ENCODE data around the gene CPNE4. TPM values are rescaled to one million over a fixed set of nuclear protein-coding genes. Genes with fewer than 3 reads are reported as not detected.

Gene CPNE4
- 0.41 TPM in 1 of 2 replicates, not detected in the other for total RNA-seq (2022)
- percentile 18 among the genes with signal in this experiment for Bru-seq, nascent RNA
- BruChase-seq, experiment 1, labeled RNA remaining after a 2-hour chase: percentile 24 among the genes with signal in this experiment
- BruChase-seq, experiment 2, labeled RNA remaining after a 6-hour chase: percentile 14 among the genes with signal in this experiment
- long read RNA-seq: 0 reads

DNA sequence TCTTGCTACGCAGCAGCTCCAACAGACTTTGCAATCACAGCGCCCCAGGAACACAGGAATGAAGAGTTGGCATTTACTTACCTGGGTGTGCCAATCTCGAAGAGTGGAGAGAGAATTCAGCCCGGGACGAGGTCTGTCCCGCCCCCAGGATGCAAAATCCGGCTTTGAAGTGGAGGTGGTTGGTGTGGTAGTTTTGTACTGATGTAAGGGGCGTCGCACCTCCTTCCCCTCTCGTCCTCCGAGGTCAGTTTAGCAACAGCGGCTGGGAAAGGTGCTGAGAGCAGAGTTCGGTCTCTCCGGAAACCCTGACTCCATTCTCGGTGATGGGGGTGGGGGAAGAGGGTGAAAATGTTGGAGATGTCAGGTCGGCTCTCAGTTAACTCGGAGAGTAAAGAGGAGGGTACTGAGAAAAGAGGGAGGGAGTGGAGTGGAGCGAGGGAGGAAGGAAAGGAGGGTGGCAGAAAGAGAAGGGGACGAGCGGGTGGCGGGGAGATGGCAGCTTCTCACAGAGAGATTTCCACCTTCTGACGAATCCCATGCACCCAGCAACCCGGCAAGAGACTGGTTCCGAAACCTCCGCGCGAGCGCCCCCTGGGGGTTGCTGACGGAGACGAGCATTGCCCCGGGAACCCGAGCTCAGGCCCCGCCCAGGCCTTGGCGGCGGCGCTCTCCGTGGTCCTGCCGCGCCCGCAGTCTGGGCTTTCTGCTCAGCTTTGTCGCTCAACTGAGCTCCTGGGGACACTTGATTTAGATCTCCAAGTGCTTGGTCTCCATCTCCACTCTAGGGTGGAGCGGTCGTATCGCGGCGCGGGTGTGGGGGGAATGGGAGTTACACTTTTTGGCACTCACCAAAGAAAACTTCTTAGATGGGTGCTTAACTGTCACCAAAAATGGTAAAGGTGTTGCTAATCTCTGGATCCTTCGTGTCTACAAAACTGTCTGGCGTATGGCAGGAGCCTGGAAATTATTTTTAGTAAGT is at the start of gene CPNE4:
CPNE4 (minus strand) TSS at position 529 of the 979 bp plus-strand sequence.
- BruUV-seq (replicated peaks): no TSS peak
- H3K9me3 Mint-ChIP-seq (ENCODE audit: unreplicated experiment): no peaks in the 10 kb centered on the region
- no peaks in the 10 kb centered on the region for H3K4me1 Mint-ChIP-seq (ENCODE audit: low read depth, unreplicated experiment)
- H3K4me1 ChIP-seq: no peaks in the 10 kb centered on the region
- H3K36me3 ChIP-seq (ENCODE audit: control insufficient read depth, insufficient read depth, low read length): no peaks in the 10 kb centered on the region
- DNase-seq: peak; percentile 67 to 87
- H3K9me3 ChIP-seq: no peaks in the 10 kb centered on the region
- no peak within 1 kb of the TSS for H3K27ac Mint-ChIP-seq (ENCODE audit: unreplicated experiment)
- H3K4me3 ChIP-seq (ENCODE audit: low read depth, low read length): no peak within 1 kb of the TSS
- TF ChIP-seq, protein P1, sequence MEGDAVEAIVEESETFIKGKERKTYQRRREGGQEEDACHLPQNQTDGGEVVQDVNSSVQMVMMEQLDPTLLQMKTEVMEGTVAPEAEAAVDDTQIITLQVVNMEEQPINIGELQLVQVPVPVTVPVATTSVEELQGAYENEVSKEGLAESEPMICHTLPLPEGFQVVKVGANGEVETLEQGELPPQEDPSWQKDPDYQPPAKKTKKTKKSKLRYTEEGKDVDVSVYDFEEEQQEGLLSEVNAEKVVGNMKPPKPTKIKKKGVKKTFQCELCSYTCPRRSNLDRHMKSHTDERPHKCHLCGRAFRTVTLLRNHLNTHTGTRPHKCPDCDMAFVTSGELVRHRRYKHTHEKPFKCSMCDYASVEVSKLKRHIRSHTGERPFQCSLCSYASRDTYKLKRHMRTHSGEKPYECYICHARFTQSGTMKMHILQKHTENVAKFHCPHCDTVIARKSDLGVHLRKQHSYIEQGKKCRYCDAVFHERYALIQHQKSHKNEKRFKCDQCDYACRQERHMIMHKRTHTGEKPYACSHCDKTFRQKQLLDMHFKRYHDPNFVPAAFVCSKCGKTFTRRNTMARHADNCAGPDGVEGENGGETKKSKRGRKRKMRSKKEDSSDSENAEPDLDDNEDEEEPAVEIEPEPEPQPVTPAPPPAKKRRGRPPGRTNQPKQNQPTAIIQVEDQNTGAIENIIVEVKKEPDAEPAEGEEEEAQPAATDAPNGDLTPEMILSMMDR (IDR thresholded peaks at IDR 0.05; ENCODE audit: insufficient read depth in 1 of 2, low read depth in 1 of 2, low read length in 1 of 2, severe bottlenecking in 1 of 2, unreplicated experiment in 1 of 2): peak; percentile 75 to 83
- H3K27me3 ChIP-seq (replicated peaks; ENCODE audit: control insufficient read depth, insufficient read depth, low read length): no peaks in the 10 kb centered on the region
- H3K4me3 Mint-ChIP-seq (ENCODE audit: unreplicated experiment): no peak within 1 kb of the TSS
- ChIA-PET POLR2A (no interaction called here), CTCF (interaction anchor here (0.5 to 1.0 kb wide), 4 partner anchors 11 to 537 kb away, joined by 3 to 6 read pairs (median 4); no protein-coding TSS in a partner anchor)
- intact Hi-C loops (cut with micrococcal nuclease; ENCODE audit: unreplicated experiment): no loop called here
- peaks cover 15% of the 10 kb centered on the region for H3K27me3 Mint-ChIP-seq (ENCODE audit: insufficient read depth, unreplicated experiment)
- H3K36me3 Mint-ChIP-seq (ENCODE audit: insufficient read depth, unreplicated experiment): no peaks in the 10 kb centered on the region

DNA sequence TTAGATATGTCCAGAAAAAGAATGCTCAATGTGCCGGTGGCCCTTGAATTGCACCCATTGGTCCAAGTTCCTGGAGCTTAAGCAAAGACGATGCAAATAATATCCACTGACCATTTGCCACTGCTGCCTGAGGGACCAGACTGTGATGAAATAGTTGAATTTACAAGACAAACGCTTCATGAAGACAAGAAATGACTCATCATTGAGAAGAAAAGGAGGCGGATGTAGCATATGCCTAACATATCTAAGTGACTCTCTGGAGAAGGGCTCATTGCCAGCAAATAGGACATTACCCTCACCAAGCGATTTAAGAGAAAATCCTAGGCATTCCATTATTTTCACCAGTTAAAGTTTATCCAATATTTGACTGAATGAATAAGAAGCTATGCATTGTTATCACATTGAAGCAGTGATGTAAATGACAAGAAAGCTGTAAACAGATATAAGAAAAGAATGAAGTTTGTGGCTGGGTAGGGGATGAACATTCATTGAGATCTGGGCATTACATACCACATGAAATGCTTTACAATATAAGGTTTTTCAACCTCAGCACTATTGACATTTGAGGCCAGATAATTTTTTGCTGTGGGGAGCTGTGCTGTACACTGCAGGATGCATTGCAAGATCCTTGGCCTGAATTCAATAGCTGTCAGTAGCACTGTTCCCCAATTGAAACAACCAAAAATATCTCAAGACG is 48.9 kb upstream of the CPNE4 start:
- no TSS peak for BruUV-seq (replicated peaks)
- DNase-seq: no peak
- Mint-ChIP-seq H3K36me3 (ENCODE audit: insufficient read depth, unreplicated experiment) (no peaks in the 10 kb centered on the region), H3K4me3 (ENCODE audit: unreplicated experiment) (no peak overlapping the region), H3K27ac (ENCODE audit: unreplicated experiment) (no peak overlapping the region), H3K27me3 (ENCODE audit: insufficient read depth, unreplicated experiment) (no peaks in the 10 kb centered on the region), H3K9me3 (ENCODE audit: unreplicated experiment) (no peaks in the 10 kb centered on the region), H3K4me1 (ENCODE audit: low read depth, unreplicated experiment) (no peaks in the 10 kb centered on the region)
- Histone ChIP-seq H3K4me1 (no peaks in the 10 kb centered on the region), H3K36me3 (ENCODE audit: control insufficient read depth, insufficient read depth, low read length) (no peaks in the 10 kb centered on the region), H3K9me3 (no peaks in the 10 kb centered on the region), H3K4me3 (ENCODE audit: low read depth, low read length) (no peak overlapping the region), H3K27me3 (replicated peaks; ENCODE audit: control insufficient read depth, insufficient read depth, low read length) (no peaks in the 10 kb centered on the region)
- POLR2A ChIA-PET: no interaction called here
- intact Hi-C loops (cut with micrococcal nuclease; ENCODE audit: unreplicated experiment): no loop called here
- CTCF ChIA-PET: no interaction called here
- TF ChIP-seq, protein P1 (IDR thresholded peaks at IDR 0.05; ENCODE audit: insufficient read depth in 1 of 2, low read depth in 1 of 2, low read length in 1 of 2, severe bottlenecking in 1 of 2, unreplicated experiment in 1 of 2): no peak

DNA sequence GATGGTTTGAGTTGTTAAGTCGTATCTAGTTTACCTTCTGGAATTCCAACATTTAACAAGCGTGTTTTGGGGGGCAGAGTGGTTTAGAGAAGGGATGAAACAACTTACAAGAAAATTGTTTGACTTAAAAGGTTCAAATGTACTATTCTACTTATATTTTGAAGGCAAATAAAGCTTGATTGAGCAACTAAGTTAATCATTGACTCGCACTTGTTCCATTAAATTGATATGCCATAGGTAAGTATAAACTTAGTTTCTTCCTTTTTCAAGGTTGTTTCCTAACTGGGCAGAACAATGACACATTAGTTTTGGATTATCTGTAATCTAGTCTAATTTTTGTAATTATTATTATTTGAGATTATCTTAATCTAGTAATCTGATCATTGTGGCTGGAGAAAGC is 48.3 kb upstream of the CPNE4 start:
- Mint-ChIP-seq H3K4me3 (ENCODE audit: unreplicated experiment) (no peak overlapping the region), H3K27ac (ENCODE audit: unreplicated experiment) (no peak overlapping the region), H3K9me3 (ENCODE audit: unreplicated experiment) (no peaks in the 10 kb centered on the region), H3K27me3 (ENCODE audit: insufficient read depth, unreplicated experiment) (peaks cover 2% of the 10 kb centered on the region), H3K4me1 (ENCODE audit: low read depth, unreplicated experiment) (no peaks in the 10 kb centered on the region), H3K36me3 (ENCODE audit: insufficient read depth, unreplicated experiment) (no peaks in the 10 kb centered on the region)
- TF ChIP-seq, protein P1 (IDR thresholded peaks at IDR 0.05; ENCODE audit: insufficient read depth in 1 of 2, low read depth in 1 of 2, low read length in 1 of 2, severe bottlenecking in 1 of 2, unreplicated experiment in 1 of 2): no peak
- no peaks in the 10 kb centered on the region for H3K9me3 ChIP-seq
- no peaks in the 10 kb centered on the region for H3K4me1 ChIP-seq
- no peaks in the 10 kb centered on the region for H3K27me3 ChIP-seq (replicated peaks; ENCODE audit: control insufficient read depth, insufficient read depth, low read length)
- no peaks in the 10 kb centered on the region for H3K36me3 ChIP-seq (ENCODE audit: control insufficient read depth, insufficient read depth, low read length)
- POLR2A ChIA-PET: no interaction called here
- intact Hi-C loops (cut with micrococcal nuclease; ENCODE audit: unreplicated experiment): no loop called here
- CTCF ChIA-PET: no interaction called here
- no peak for DNase-seq
- H3K4me3 ChIP-seq (ENCODE audit: low read depth, low read length): no peak overlapping the region
- BruUV-seq (replicated peaks): no TSS peak
